ENCODE measurements around the gene TMEM108.

Gene TMEM108

DNA sequence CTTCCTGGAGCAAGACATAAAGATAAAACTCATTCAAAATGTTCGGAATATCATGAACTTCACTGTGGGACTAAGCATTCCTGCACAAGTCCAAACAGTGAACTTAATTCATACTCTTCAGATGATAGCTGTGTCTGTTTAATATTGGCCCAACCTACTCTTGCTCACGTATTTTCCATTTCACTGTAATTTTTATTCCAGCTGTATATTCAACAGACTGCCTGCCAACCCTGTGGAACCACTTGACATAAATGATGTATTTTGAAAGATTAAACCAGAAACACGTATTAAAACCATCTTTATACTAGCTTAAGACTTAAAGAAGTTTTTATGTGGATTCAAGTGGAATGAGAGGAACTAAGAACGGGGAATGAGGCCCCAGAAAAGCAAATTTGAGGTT lies 172.5 kb downstream of the TMEM108 start:
- Histone ChIP-seq H3K4me1 (ENCODE audit: insufficient read depth, low read length, severe bottlenecking) (no peaks in the 10 kb centered on the region), H3K36me3 (ENCODE audit: insufficient read depth, low read length) (no peaks in the 10 kb centered on the region), H3K4me3 (ENCODE audit: low read depth, low read length, poor library complexity, severe bottlenecking) (no peak overlapping the region), H3K9ac (ENCODE audit: low read length) (no peak overlapping the region), H3K27ac (ENCODE audit: low read depth, low read length, poor library complexity, severe bottlenecking) (no peak overlapping the region), H2AFZ (ENCODE audit: low read length) (no peak overlapping the region), H3K9me2 (ENCODE audit: low read depth, low read length) (no peaks in the 10 kb centered on the region), H3K79me2 (ENCODE audit: insufficient read depth, low read length) (no peaks in the 10 kb centered on the region), H3K9me3 (ENCODE audit: low read length) (no peaks in the 10 kb centered on the region), H4K20me1 (ENCODE audit: insufficient read depth, low read length) (no peaks in the 10 kb centered on the region), H3K4me2 (ENCODE audit: low read length) (no peak overlapping the region), H3K27me3 (ENCODE audit: insufficient read depth, low read length) (no peaks in the 10 kb centered on the region), H3F3A (ENCODE audit: insufficient read depth, low read length) (no peaks in the 10 kb centered on the region)
- TF ChIP-seq, protein P1, sequence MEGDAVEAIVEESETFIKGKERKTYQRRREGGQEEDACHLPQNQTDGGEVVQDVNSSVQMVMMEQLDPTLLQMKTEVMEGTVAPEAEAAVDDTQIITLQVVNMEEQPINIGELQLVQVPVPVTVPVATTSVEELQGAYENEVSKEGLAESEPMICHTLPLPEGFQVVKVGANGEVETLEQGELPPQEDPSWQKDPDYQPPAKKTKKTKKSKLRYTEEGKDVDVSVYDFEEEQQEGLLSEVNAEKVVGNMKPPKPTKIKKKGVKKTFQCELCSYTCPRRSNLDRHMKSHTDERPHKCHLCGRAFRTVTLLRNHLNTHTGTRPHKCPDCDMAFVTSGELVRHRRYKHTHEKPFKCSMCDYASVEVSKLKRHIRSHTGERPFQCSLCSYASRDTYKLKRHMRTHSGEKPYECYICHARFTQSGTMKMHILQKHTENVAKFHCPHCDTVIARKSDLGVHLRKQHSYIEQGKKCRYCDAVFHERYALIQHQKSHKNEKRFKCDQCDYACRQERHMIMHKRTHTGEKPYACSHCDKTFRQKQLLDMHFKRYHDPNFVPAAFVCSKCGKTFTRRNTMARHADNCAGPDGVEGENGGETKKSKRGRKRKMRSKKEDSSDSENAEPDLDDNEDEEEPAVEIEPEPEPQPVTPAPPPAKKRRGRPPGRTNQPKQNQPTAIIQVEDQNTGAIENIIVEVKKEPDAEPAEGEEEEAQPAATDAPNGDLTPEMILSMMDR (IDR thresholded peaks at IDR 0.05; ENCODE audit: low read length): no peak
- TF ChIP-seq EZH2 (IDR thresholded peaks at IDR 0.05; ENCODE audit: borderline replicate concordance, low read length): no peak

GRCh38 chr3:133211449-133211848 lies 173.3 kb downstream of the TMEM108 start:
- Histone ChIP-seq H3K4me3 (ENCODE audit: low read depth, low read length, poor library complexity, severe bottlenecking) (no peak overlapping the region), H3K9me3 (ENCODE audit: low read length) (no peaks in the 10 kb centered on the region), H3K79me2 (ENCODE audit: insufficient read depth, low read length) (no peaks in the 10 kb centered on the region), H3K36me3 (ENCODE audit: insufficient read depth, low read length) (no peaks in the 10 kb centered on the region), H4K20me1 (ENCODE audit: insufficient read depth, low read length) (no peaks in the 10 kb centered on the region), H3K4me1 (ENCODE audit: insufficient read depth, low read length, severe bottlenecking) (no peaks in the 10 kb centered on the region), H3K4me2 (ENCODE audit: low read length) (no peak overlapping the region), H2AFZ (ENCODE audit: low read length) (no peak overlapping the region), H3K9me2 (ENCODE audit: low read depth, low read length) (no peaks in the 10 kb centered on the region), H3K27me3 (ENCODE audit: insufficient read depth, low read length) (no peaks in the 10 kb centered on the region), H3K9ac (ENCODE audit: low read length) (no peak overlapping the region), H3F3A (ENCODE audit: insufficient read depth, low read length) (no peaks in the 10 kb centered on the region), H3K27ac (ENCODE audit: low read depth, low read length, poor library complexity, severe bottlenecking) (no peak overlapping the region)
- TF ChIP-seq, protein P1 (IDR thresholded peaks at IDR 0.05; ENCODE audit: low read length): no peak
- no peak for TF ChIP-seq EZH2 (IDR thresholded peaks at IDR 0.05; ENCODE audit: borderline replicate concordance, low read length)

GRCh38 chr3:133211856-133212255 lies 173.7 kb downstream of the TMEM108 start:
- Histone ChIP-seq H3K4me2 (ENCODE audit: low read length) (no peak overlapping the region), H3K4me3 (ENCODE audit: low read depth, low read length, poor library complexity, severe bottlenecking) (no peak overlapping the region), H3F3A (ENCODE audit: insufficient read depth, low read length) (no peaks in the 10 kb centered on the region), H3K4me1 (ENCODE audit: insufficient read depth, low read length, severe bottlenecking) (no peaks in the 10 kb centered on the region), H3K27me3 (ENCODE audit: insufficient read depth, low read length) (no peaks in the 10 kb centered on the region), H4K20me1 (ENCODE audit: insufficient read depth, low read length) (no peaks in the 10 kb centered on the region), H3K9me2 (ENCODE audit: low read depth, low read length) (no peaks in the 10 kb centered on the region), H3K9me3 (ENCODE audit: low read length) (no peaks in the 10 kb centered on the region; the same call in 1 of the 2 replicates), H2AFZ (ENCODE audit: low read length) (no peak overlapping the region), H3K79me2 (ENCODE audit: insufficient read depth, low read length) (no peaks in the 10 kb centered on the region), H3K9ac (ENCODE audit: low read length) (no peak overlapping the region), H3K36me3 (ENCODE audit: insufficient read depth, low read length) (no peaks in the 10 kb centered on the region), H3K27ac (ENCODE audit: low read depth, low read length, poor library complexity, severe bottlenecking) (no peak overlapping the region)
- TF ChIP-seq EZH2 (IDR thresholded peaks at IDR 0.05; ENCODE audit: borderline replicate concordance, low read length): no peak
- TF ChIP-seq, protein P1 (IDR thresholded peaks at IDR 0.05; ENCODE audit: low read length): no peak

All from OCI-LY1 (cell line).